Panc1 (cell line): ENCODE results near the gene NTN4. TPM values are rescaled to one million over a fixed set of nuclear protein-coding genes. Genes with fewer than 3 reads are reported as not detected.

ENCODE experiments used
- ATAC-seq: fragments of 200-7000 bp; cut with Tn5 transposase; 2 replicates; pipeline ENCODE4 v1.9.1; 2020; ENCODE audit warnings: mild to moderate bottlenecking, moderate library complexity
- BruUV-seq: library from RNA; stranded (reverse); fragments of 400-500 nt; replicated peaks from 2 replicates; lab custom pipeline; 2021; lab: Mats Ljungman, UMichigan
- CTCF ChIA-PET: fragments of 300-600 bp; sonication (Branson Sonifier 250); formaldehyde crosslinking; loops from one replicate; lab custom pipeline; 2022; ENCODE audit warnings: antibody characterized with exemption; lab: Charles Lee
- POLR2A ChIA-PET: fragments of 300-600 bp; sonication (Branson Sonifier 250); formaldehyde crosslinking; loops from one replicate; lab custom pipeline; 2022; ENCODE audit warnings: antibody characterized with exemption; lab: Charles Lee
- DNase-seq: peaks from one replicate; pipeline ENCODE4 v3.0.0-alpha.2; 2010; ENCODE audit warnings: low read depth, low spot score
- H3K27ac ChIP-seq: 2 replicates; pipeline ENCODE4 v1.5.1; 2011; ENCODE audit warnings: mild to moderate bottlenecking, low read length, inconsistent platforms
- H3K27me3 ChIP-seq: fragments of 200-500 bp; sonication (Bioruptor generic); 2 replicates; pipeline ENCODE4 v1.6.0; 2014; ENCODE audit warnings: low read length, inconsistent platforms; ENCODE audit not compliant: control insufficient read depth, insufficient read depth
- H3K36me3 ChIP-seq: fragments of 200-500 bp; sonication (Bioruptor generic); 2 replicates; pipeline ENCODE4 v1.5.1; 2014; ENCODE audit warnings: inconsistent platforms, mild to moderate bottlenecking, low read length, moderate library complexity; ENCODE audit not compliant: control insufficient read depth, insufficient read depth
- H3K4me1 ChIP-seq: 2 replicates; pipeline ENCODE4 v1.5.1; 2011; ENCODE audit warnings: inconsistent platforms, mild to moderate bottlenecking, low read length, moderate library complexity; ENCODE audit not compliant: control insufficient read depth, insufficient read depth
- H3K4me3 ChIP-seq, 2 experiments: 2 replicates each; pipeline ENCODE4 v1.5.1; 2011 to 2012; ENCODE audit warnings: low read depth in 2 of 2, low read length in 2 of 2, mild to moderate bottlenecking in 2 of 2, inconsistent platforms in 1 of 2, moderate library complexity in 1 of 2
- H3K9me3 ChIP-seq: fragments of 200-500 bp; sonication (Bioruptor generic); 2 replicates; pipeline ENCODE4 v1.5.1; 2014; ENCODE audit warnings: low read depth, mild to moderate bottlenecking, inconsistent platforms, low read length, moderate library complexity; ENCODE audit not compliant: control insufficient read depth, insufficient read depth
- CTCF ChIP-seq: fragments of 450-650 bp; IDR thresholded peaks from 2 replicates; pipeline ENCODE4 v1.5.1; 2017; ENCODE audit warnings: mild to moderate bottlenecking
- POLR2AphosphoS5 ChIP-seq: IDR thresholded peaks from 2 replicates; pipeline ENCODE4 v1.6.1; 2012; ENCODE audit warnings: mild to moderate bottlenecking, low read depth, low read length, moderate library complexity
- REST ChIP-seq, 2 experiments: IDR thresholded peaks; 2 replicates each; pipeline ENCODE4 v1.6.1; 2011 to 2012; ENCODE audit warnings: low read depth in 2 of 2, control low read depth in 1 of 2, low read length in 1 of 2, mild to moderate bottlenecking in 1 of 2, moderate library complexity in 1 of 2; ENCODE audit not compliant: insufficient read depth in 1 of 2
- SIN3A ChIP-seq: IDR thresholded peaks from 2 replicates; pipeline ENCODE4 v1.6.1; 2012; ENCODE audit warnings: low read depth, mild to moderate bottlenecking, low read length, moderate library complexity, borderline replicate concordance; ENCODE audit not compliant: insufficient read depth
- TCF7L2 ChIP-seq: IDR thresholded peaks from 2 replicates; pipeline ENCODE4 v1.6.1; 2011; ENCODE audit warnings: mild to moderate bottlenecking, low read depth, low read length, inconsistent platforms
- in situ Hi-C: cut with HindIII; loops from 2 replicates; pipeline ENCODE4 v1.10.0; 2016; ENCODE audit warnings: low sequenced_read_pairs, low pct_unique_long_range_greater_than_20kb
- intact Hi-C: fragments of 100-400 bp; cut with micrococcal nuclease; formaldehyde crosslinking; loops from one replicate; pipeline ENCODE4 v1.10.0; 2022; ENCODE audit not compliant: unreplicated experiment
- total RNA-seq: library from RNA; stranded (reverse); gene quantifications from one replicate; pipeline ENCODE4 v1.2.1, GENCODE V29; 2021; ENCODE audit not compliant: unreplicated experiment

Gene NTN4
- total RNA-seq, 1 experiment from 2014 or later, result 17.1 TPM

GRCh38 chr12:95739561-95740313, 50.8 kb downstream of the NTN4 start:
- TF ChIP-seq CTCF (no peak), SIN3A (no peak), TCF7L2 (no peak), REST (IDR thresholded peaks at IDR 0.05; ENCODE audit: insufficient read depth in 1 of 2, low read depth in 2 of 2, low read length in 1 of 2) (no peak), POLR2AphosphoS5 (no peak)

GRCh38 chr12:95738024-95738611, 52.4 kb downstream of the NTN4 start:
- DNase-seq (no peak), ATAC-seq (no peak)
- H3K27ac ChIP-seq, result no peak overlapping the region
- H3K9me3 ChIP-seq, result no peaks in the 10 kb centered on the region
- POLR2A ChIA-PET, result no interaction called here
- CTCF ChIA-PET, result no interaction called here
- 0 out of 2 replicates have a peak, but pooled peaks cover 1% of the 10 kb centered on the region for H3K27me3 ChIP-seq
- no peak overlapping the region for H3K4me3 ChIP-seq
- intact Hi-C loops, result no loop called here
- in situ Hi-C loops, result no loop called here
- TF ChIP-seq REST (IDR thresholded peaks at IDR 0.05; ENCODE audit: insufficient read depth in 1 of 2, low read depth in 2 of 2, low read length in 1 of 2) (no peak), CTCF (no peak), POLR2AphosphoS5 (no peak), SIN3A (no peak), TCF7L2 (no peak)
- BruUV-seq, result no TSS peak
- H3K36me3 ChIP-seq, result no peaks in the 10 kb centered on the region
- no peaks in the 10 kb centered on the region for H3K4me1 ChIP-seq

More at GRCh38 chr12:95739561-95740313, 50.8 kb downstream of the NTN4 start:
- Histone ChIP-seq H3K4me3 (no peak overlapping the region), H3K9me3 (0 out of 2 replicates have a peak, but pooled peaks cover under 1% of the 10 kb centered on the region), H3K36me3 (no peaks in the 10 kb centered on the region), H3K27ac (no peak overlapping the region; the same call in 1 of the 2 replicates), H3K27me3 (0 out of 2 replicates have a peak, but pooled peaks cover 3% of the 10 kb centered on the region), H3K4me1 (no peaks in the 10 kb centered on the region)
- intact Hi-C loops (no loop called here), in situ Hi-C loops (no loop called here)
- ChIA-PET POLR2A (no interaction called here), CTCF (no interaction called here)
- BruUV-seq, result no TSS peak
- DNase-seq (no peak), ATAC-seq (no peak)
